ENCODE results near the gene POLR2B. TPM values are rescaled to one million over a fixed set of nuclear protein-coding genes. Genes with fewer than 3 reads are reported as not detected.

POLR2B gene
- total RNA-seq, 1 experiment from 2014 or later = 129 TPM

- H3K79me2 ChIP-seq (ENCODE audit: insufficient read depth, low read length) = no peaks in the 10 kb centered on the region
- no peak overlapping the region for H3K4me3 ChIP-seq (replicated peaks in 1 of 2; ENCODE audit: low read depth in 1 of 2, low read length in 2 of 2)
- peaks cover 20% of the 10 kb centered on the region for H3K27me3 ChIP-seq (ENCODE audit: insufficient read depth, low read length)
- peaks cover 27 to 44% of the 10 kb centered on the region in 2 experiments for H3K4me1 ChIP-seq (ENCODE audit: control insufficient read depth in 1 of 2, insufficient read depth in 2 of 2, low read length in 2 of 2)
- DNase-seq (ENCODE audit: low read depth, low spot score) = no peak
- H3K36me3 ChIP-seq (ENCODE audit: control insufficient read depth in 1 of 2, insufficient read depth in 2 of 2, low read length in 2 of 2) = no peaks in the 10 kb centered on the region
- ChIA-PET RAD21 (ENCODE audit: low non-redundant PET in 1 of 2, low total read pairs in 2 of 2, uncharacterized antibody in 2 of 2, unreplicated experiment in 2 of 2) (no interaction called here), CTCF (no interaction called here), POLR2A (no interaction called here)
- peak overlapping the region; percentile 14; the same call in 1 of the 2 replicates for H3K4me2 ChIP-seq (ENCODE audit: low read length)
- no peak for ATAC-seq
- TF ChIP-seq EGR1 (IDR thresholded peaks at IDR 0.05; ENCODE audit: low read depth) = no peak
- peak; percentile 44 for TF ChIP-seq TCF7L2 (IDR thresholded peaks at IDR 0.05; ENCODE audit: borderline replicate concordance, extremely low read depth, insufficient read depth, insufficient read length)
- BruUV-seq (replicated peaks) = no TSS peak
- intact Hi-C loops (cut with micrococcal nuclease) = no loop called here
- H2AFZ ChIP-seq (ENCODE audit: low read depth, low read length, poor library complexity, severe bottlenecking) = no peak overlapping the region
- H3K9ac ChIP-seq (ENCODE audit: low read length) = no peak overlapping the region
- H3K27ac ChIP-seq (ENCODE audit: low read depth, low read length) = no peak overlapping the region; the same call in 1 of the 2 replicates
- no peaks in the 10 kb centered on the region for H3K9me2 ChIP-seq (ENCODE audit: insufficient read depth)
- H4K20me1 ChIP-seq (ENCODE audit: insufficient read depth) = no peaks in the 10 kb centered on the region
- no peaks in the 10 kb centered on the region for H3K9me3 ChIP-seq (ENCODE audit: control insufficient read depth in 1 of 2, insufficient read depth in 1 of 2, low read depth in 1 of 2, low read length in 2 of 2)
These were observed 99.1 kb downstream of the POLR2B start for GRCh38 chr4:57077550-57078343.

GRCh38 chr4:57078685-57079521 is 100.2 kb downstream of the POLR2B start:
- Histone ChIP-seq H3K36me3 (ENCODE audit: control insufficient read depth in 1 of 2, insufficient read depth in 2 of 2, low read length in 2 of 2) (no peaks in the 10 kb centered on the region), H3K79me2 (ENCODE audit: insufficient read depth, low read length) (no peaks in the 10 kb centered on the region), H3K4me1 (ENCODE audit: control insufficient read depth in 1 of 2, insufficient read depth in 2 of 2, low read length in 2 of 2) (peaks cover 27 to 44% of the 10 kb centered on the region in 2 experiments), H3K9me3 (ENCODE audit: control insufficient read depth in 1 of 2, insufficient read depth in 1 of 2, low read depth in 1 of 2, low read length in 2 of 2) (no peaks in the 10 kb centered on the region), H3K4me3 (replicated peaks in 1 of 2; ENCODE audit: low read depth in 1 of 2, low read length in 2 of 2) (no peak overlapping the region), H3K27me3 (ENCODE audit: insufficient read depth, low read length) (peaks cover 20% of the 10 kb centered on the region), H3K27ac (ENCODE audit: low read depth, low read length) (peak overlapping the region; percentile 15; the same call in 1 of the 2 replicates), H3K4me2 (ENCODE audit: low read length) (peak overlapping the region; percentile 41), H2AFZ (ENCODE audit: low read depth, low read length, poor library complexity, severe bottlenecking) (peak overlapping the region; percentile 45), H4K20me1 (ENCODE audit: insufficient read depth) (no peaks in the 10 kb centered on the region), H3K9me2 (ENCODE audit: insufficient read depth) (no peaks in the 10 kb centered on the region), H3K9ac (ENCODE audit: low read length) (no peak overlapping the region)
- DNase-seq (ENCODE audit: low read depth, low spot score) (no peak), ATAC-seq (peak; percentile 39)
- ChIA-PET RAD21 (ENCODE audit: low non-redundant PET in 1 of 2, low total read pairs in 2 of 2, uncharacterized antibody in 2 of 2, unreplicated experiment in 2 of 2) (no interaction called here), POLR2A (no interaction called here), CTCF (no interaction called here)
- intact Hi-C loops (cut with micrococcal nuclease) = no loop called here
- TF ChIP-seq SRF (IDR thresholded peaks at IDR 0.05; ENCODE audit: low read depth) = no peak
- peak; percentile 94 for TF ChIP-seq TCF7L2 (IDR thresholded peaks at IDR 0.05; ENCODE audit: borderline replicate concordance, extremely low read depth, insufficient read depth, insufficient read length)
- TF ChIP-seq SP1 (IDR thresholded peaks at IDR 0.05; ENCODE audit: low read depth) = 0 out of 2 replicates have a peak, but pooled peaks have one; percentile 14
- TF ChIP-seq CBX3 (IDR thresholded peaks at IDR 0.05; ENCODE audit: low read depth) = no peak
- BruUV-seq (replicated peaks) = no TSS peak

Other genes starting within 250 kb of the POLR2B start
- 2.4 TPM for gene SPINK2, start 157.2 kb upstream of the POLR2B start, total RNA-seq (2021; ENCODE audit: unreplicated experiment)
- 42.6 TPM for gene REST, start 71.0 kb upstream of the POLR2B start, total RNA-seq (2021; ENCODE audit: unreplicated experiment)
- gene NOA1, start 1.3 kb upstream of the POLR2B start, total RNA-seq (2021; ENCODE audit: unreplicated experiment) = 38.4 TPM
- gene IGFBP7, start 131.5 kb downstream of the POLR2B start, total RNA-seq (2021; ENCODE audit: unreplicated experiment) = 0.91 TPM